ENCODE results near the gene MORC4. TPM values are rescaled to one million over a fixed set of nuclear protein-coding genes. Genes with fewer than 3 reads are reported as not detected.

Gene MORC4
- total RNA-seq, 4 donors from 2014 or later: 15.3 to 44.9 (median 24.1) TPM

DNA sequence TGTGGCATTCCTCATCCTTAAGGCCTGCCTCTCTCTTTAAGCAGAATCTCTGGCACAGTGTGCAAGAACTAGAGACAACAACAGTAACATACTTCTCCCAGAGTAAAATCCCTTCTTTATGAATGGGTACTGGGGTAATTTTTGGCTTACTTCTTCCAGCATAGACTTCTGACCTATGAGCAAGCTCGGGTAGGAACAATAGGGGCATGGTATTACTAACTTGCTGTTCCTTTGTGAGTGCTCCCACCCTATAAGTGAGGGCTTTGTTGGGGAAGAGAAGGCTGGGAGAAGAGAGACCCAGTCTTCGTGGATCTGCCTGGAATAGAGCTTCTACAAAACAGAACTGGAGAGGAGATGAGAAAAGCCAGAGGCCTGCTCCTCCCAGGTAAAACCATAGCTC lies 49.6 kb downstream of the MORC4 start:
- Histone ChIP-seq H3K27me3 (peaks cover 0 to 9% of the 10 kb centered on the region in 2 donors), H3K4me3 (no peak overlapping the region), H3K9me3 (no peaks in the 10 kb centered on the region), H3K4me1 (no peaks in the 10 kb centered on the region), H3K27ac (no peak overlapping the region), H3K36me3 (no peaks in the 10 kb centered on the region)
- no peak for TF ChIP-seq POLR2A (IDR thresholded peaks at IDR 0.05)
- TF ChIP-seq, protein P1, sequence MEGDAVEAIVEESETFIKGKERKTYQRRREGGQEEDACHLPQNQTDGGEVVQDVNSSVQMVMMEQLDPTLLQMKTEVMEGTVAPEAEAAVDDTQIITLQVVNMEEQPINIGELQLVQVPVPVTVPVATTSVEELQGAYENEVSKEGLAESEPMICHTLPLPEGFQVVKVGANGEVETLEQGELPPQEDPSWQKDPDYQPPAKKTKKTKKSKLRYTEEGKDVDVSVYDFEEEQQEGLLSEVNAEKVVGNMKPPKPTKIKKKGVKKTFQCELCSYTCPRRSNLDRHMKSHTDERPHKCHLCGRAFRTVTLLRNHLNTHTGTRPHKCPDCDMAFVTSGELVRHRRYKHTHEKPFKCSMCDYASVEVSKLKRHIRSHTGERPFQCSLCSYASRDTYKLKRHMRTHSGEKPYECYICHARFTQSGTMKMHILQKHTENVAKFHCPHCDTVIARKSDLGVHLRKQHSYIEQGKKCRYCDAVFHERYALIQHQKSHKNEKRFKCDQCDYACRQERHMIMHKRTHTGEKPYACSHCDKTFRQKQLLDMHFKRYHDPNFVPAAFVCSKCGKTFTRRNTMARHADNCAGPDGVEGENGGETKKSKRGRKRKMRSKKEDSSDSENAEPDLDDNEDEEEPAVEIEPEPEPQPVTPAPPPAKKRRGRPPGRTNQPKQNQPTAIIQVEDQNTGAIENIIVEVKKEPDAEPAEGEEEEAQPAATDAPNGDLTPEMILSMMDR (IDR thresholded peaks at IDR 0.05): no peak
- no peak for DNase-seq
- intact Hi-C loops (cut with DNase I; ENCODE audit: low total_unique reads): no loop called here

DNA sequence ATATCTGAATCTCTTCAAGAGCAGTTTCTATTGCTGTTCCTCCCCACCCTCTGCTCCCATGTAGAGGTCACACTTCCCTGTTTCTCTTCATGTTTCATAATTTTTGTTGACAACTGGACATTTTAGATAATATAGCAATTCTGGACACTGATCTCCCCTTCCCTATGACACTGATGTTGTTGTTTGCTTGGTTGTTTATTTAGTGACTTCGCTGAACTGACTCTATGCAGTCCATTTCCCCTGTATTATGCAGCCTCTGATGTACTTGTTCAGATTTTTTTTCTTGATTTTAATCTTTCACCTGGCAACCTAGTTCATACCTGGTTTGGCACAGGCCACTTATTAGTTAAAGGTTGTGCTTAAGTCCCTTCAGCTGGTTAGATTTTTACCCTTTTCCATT lies 50.6 kb downstream of the MORC4 start:
- Histone ChIP-seq H3K4me1 (no peaks in the 10 kb centered on the region), H3K9me3 (no peaks in the 10 kb centered on the region), H3K36me3 (no peaks in the 10 kb centered on the region), H3K4me3 (no peak overlapping the region), H3K27me3 (peaks cover 0 to 10% of the 10 kb centered on the region in 2 donors), H3K27ac (no peak overlapping the region)
- no peak for DNase-seq
- TF ChIP-seq POLR2A (IDR thresholded peaks at IDR 0.05): no peak
- TF ChIP-seq, protein P1 (IDR thresholded peaks at IDR 0.05): no peak
- intact Hi-C loops (cut with DNase I; ENCODE audit: low total_unique reads): no loop called here

DNA sequence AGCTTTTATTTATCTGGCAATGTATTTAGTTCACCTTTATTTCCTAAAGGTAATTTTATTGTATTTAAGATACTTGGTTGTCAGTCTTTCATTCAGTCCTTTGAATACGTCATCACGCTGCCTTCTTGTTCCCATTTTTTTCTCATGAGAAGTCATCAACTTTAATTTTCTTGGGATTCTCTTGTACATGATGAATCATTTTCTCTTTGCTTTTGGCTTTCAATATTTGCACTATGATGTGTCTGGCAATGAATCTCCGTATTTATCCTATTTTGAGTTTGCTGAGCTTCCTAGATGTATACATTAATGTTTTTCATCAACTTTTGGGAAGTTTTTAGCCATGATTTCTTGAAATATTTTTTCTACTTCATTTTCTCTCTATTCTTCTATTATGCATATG lies 51.4 kb downstream of the MORC4 start:
- intact Hi-C loops (cut with DNase I; ENCODE audit: low total_unique reads): no loop called here
- Histone ChIP-seq H3K36me3 (no peaks in the 10 kb centered on the region), H3K4me1 (no peaks in the 10 kb centered on the region), H3K4me3 (no peak overlapping the region), H3K27ac (no peak overlapping the region), H3K27me3 (peaks cover 0 to 13% of the 10 kb centered on the region in 2 donors), H3K9me3 (no peaks in the 10 kb centered on the region)
- TF ChIP-seq, protein P1 (IDR thresholded peaks at IDR 0.05): no peak
- no peak for TF ChIP-seq POLR2A (IDR thresholded peaks at IDR 0.05)
- DNase-seq: no peak

DNA sequence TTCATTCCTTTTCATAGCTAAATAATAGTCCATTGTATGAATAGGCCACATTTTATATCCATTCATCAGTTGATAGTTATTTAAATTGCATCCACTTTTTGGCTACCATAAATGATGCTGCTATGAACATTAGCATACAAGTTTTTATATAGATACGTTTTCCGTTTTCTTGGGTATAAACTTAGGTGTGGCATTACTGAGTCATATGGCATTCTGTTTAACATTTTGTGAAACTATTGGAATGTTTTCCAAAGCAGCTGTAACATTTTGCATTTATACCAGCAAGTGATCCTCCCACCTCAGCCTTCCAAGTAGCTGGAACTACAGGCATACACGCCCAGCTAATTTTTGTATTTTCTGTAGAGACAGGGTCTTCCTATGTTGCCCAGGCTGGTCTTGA lies 53.5 kb downstream of the MORC4 start:
- H3K27ac ChIP-seq: no peak overlapping the region
- H3K4me3 ChIP-seq: no peak overlapping the region
- no peak for DNase-seq
- peaks cover 0 to 13% of the 10 kb centered on the region in 2 donors for H3K27me3 ChIP-seq
- no peaks in the 10 kb centered on the region for H3K36me3 ChIP-seq
- no peak for TF ChIP-seq POLR2A (IDR thresholded peaks at IDR 0.05)
- no peaks in the 10 kb centered on the region for H3K4me1 ChIP-seq
- intact Hi-C loops (cut with DNase I; ENCODE audit: low total_unique reads): no loop called here
- H3K9me3 ChIP-seq: no peaks in the 10 kb centered on the region

DNA sequence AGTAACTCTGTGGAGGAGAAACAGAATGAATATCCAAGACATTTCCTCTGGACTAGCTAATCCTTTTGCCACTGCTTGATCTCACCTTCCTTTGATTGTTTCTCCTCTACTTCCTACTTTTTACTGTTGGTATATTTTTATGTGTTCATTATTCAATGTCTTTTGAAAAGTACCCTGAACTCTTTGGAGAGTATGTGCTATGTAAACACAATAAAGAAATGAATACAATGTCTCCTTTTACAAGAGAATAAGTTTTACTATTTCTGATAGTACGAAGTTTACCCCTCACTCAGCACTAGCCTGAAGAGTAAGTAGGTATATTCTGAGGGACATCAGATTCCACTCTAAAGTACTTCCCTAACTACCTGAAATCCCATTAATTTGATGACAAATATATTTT lies 59.9 kb downstream of the MORC4 start:
- no peak for TF ChIP-seq POLR2A (IDR thresholded peaks at IDR 0.05)
- H3K27ac ChIP-seq: no peak overlapping the region
- no peak for DNase-seq
- no peak overlapping the region for H3K4me3 ChIP-seq
- H3K9me3 ChIP-seq: no peaks in the 10 kb centered on the region
- H3K4me1 ChIP-seq: no peaks in the 10 kb centered on the region
- intact Hi-C loops (cut with DNase I; ENCODE audit: low total_unique reads): no loop called here
- H3K36me3 ChIP-seq: no peaks in the 10 kb centered on the region
- H3K27me3 ChIP-seq: peaks cover 0 to 4% of the 10 kb centered on the region in 2 donors

DNA sequence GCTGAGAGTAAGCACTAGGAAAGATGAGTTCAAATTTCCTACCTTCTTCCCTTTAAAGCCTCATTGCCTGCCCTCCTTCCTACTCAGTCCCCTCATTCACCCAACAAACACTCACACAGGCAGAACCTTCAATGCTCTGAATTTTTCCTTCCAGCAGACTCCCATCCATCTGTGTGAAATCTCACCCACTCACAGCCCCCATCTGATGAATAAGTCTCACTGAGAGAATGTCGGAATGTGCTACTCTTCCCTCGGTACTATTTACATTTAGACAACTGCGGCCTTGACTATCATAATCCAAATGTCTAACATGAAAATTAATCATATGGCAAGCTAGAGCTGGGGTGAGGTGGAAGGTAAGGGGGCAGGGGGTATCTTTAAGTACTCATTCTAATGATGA lies 60.4 kb downstream of the MORC4 start:
- Histone ChIP-seq H3K4me3 (no peak overlapping the region), H3K4me1 (no peaks in the 10 kb centered on the region), H3K27ac (no peak overlapping the region), H3K9me3 (no peaks in the 10 kb centered on the region), H3K36me3 (no peaks in the 10 kb centered on the region), H3K27me3 (peaks cover 0 to 4% of the 10 kb centered on the region in 2 donors)
- DNase-seq: no peak
- TF ChIP-seq, protein P1 (IDR thresholded peaks at IDR 0.05): no peak
- TF ChIP-seq POLR2A (IDR thresholded peaks at IDR 0.05): no peak
- intact Hi-C loops (cut with DNase I; ENCODE audit: low total_unique reads): no loop called here

All from uterus (tissue), 4 donors.